Measurements from ENCODE around the gene TK2.

DNA sequence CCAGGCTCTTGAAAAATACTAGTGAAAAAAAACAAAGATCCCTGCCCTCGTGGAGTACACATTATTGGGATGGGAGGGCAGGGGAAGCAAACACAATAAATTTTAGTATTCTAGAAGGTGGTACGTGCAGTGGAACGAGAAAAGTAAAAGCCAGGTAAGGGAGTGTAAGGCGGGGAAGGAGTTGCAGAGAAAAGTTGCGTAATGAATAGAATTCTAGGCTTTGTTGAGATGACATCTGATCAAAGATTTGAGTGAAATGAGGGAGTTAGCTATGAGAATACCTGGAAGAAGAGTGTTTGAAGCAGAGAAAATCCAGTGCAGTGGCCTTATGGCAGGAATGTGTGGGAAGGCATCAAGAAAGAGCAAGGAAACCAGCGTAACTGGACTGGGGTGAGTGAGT is 4.6 kb upstream of the TK2 start:
- TF ChIP-seq EZH2 (IDR thresholded peaks at IDR 0.05; ENCODE audit: insufficient read depth, poor library complexity, severe bottlenecking), result no peak
- no peak for TF ChIP-seq EZH2phosphoT487 (IDR thresholded peaks at IDR 0.05; ENCODE audit: insufficient read depth, low read depth)

Data from GM23248 (cell line).